ENCODE measurements around the gene TCF12. TPM values are rescaled to one million over a fixed set of nuclear protein-coding genes. Genes with fewer than 3 reads are reported as not detected.

TCF12 gene
- total RNA-seq, 1 donor from 2014 or later = 149 TPM

GRCh38 chr15:56913241-56913640 is 5.2 kb upstream of the TCF12 start:
- H3K27ac Mint-ChIP-seq = no peak overlapping the region
- H3K9ac ChIP-seq = no peak overlapping the region
- H3K4me1 Mint-ChIP-seq = peaks cover 5% of the 10 kb centered on the region
- no peaks in the 10 kb centered on the region for H3K27me3 ChIP-seq
- H3F3A ChIP-seq (ENCODE audit: low read depth) = peaks cover 6% of the 10 kb centered on the region
- no peak overlapping the region for H3K4me3 Mint-ChIP-seq
- H3K9me3 ChIP-seq (ENCODE audit: low read depth) = no peaks in the 10 kb centered on the region
- H3K4me2 ChIP-seq = no peak overlapping the region
- no peak overlapping the region for H3K4me3 ChIP-seq
- peaks cover 7% of the 10 kb centered on the region for H3K27me3 Mint-ChIP-seq (ENCODE audit: insufficient read depth, low read depth)
- TF ChIP-seq EZH2 (IDR thresholded peaks at IDR 0.05) (no peak), EZH2phosphoT487 (IDR thresholded peaks at IDR 0.05) (no peak), CTCF (IDR thresholded peaks at IDR 0.05) (no peak)
- H4K20me1 ChIP-seq (ENCODE audit: low read depth) = no peaks in the 10 kb centered on the region
- H2AFZ ChIP-seq (replicated peaks) = no peak overlapping the region
- H3K79me2 ChIP-seq (ENCODE audit: low read depth) = peaks cover 6% of the 10 kb centered on the region
- no peak overlapping the region for H3K27ac ChIP-seq
- H3K4me1 ChIP-seq = peaks cover 4% of the 10 kb centered on the region
- peaks cover 28% of the 10 kb centered on the region for H3K36me3 Mint-ChIP-seq
- H3K36me3 ChIP-seq = no peaks in the 10 kb centered on the region
- H3K9me3 Mint-ChIP-seq = peaks cover 22% of the 10 kb centered on the region
- DNase-seq (ENCODE audit: low spot score) = no peak

- H3K4me3 Mint-ChIP-seq = no peak overlapping the region
- Histone ChIP-seq H4K20me1 (ENCODE audit: low read depth) (no peaks in the 10 kb centered on the region), H3K4me3 (no peak overlapping the region), H3K27me3 (no peaks in the 10 kb centered on the region), H3K9ac (no peak overlapping the region), H3F3A (ENCODE audit: low read depth) (peaks cover 8% of the 10 kb centered on the region), H3K79me2 (ENCODE audit: low read depth) (peaks cover 7% of the 10 kb centered on the region), H3K36me3 (no peaks in the 10 kb centered on the region), H3K9me3 (ENCODE audit: low read depth) (no peaks in the 10 kb centered on the region), H3K4me1 (peaks cover 4% of the 10 kb centered on the region), H2AFZ (replicated peaks) (no peak overlapping the region), H3K4me2 (no peak overlapping the region), H3K27ac (no peak overlapping the region)
- no peak overlapping the region for H3K27ac Mint-ChIP-seq
- peaks cover 22% of the 10 kb centered on the region for H3K9me3 Mint-ChIP-seq
- H3K36me3 Mint-ChIP-seq = peaks cover 25% of the 10 kb centered on the region
- H3K4me1 Mint-ChIP-seq = peaks cover 5% of the 10 kb centered on the region
- TF ChIP-seq EZH2phosphoT487 (IDR thresholded peaks at IDR 0.05) = no peak
- TF ChIP-seq CTCF (IDR thresholded peaks at IDR 0.05) = no peak
- TF ChIP-seq EZH2 (IDR thresholded peaks at IDR 0.05) = no peak
- peaks cover 7% of the 10 kb centered on the region for H3K27me3 Mint-ChIP-seq (ENCODE audit: insufficient read depth, low read depth)
- DNase-seq (ENCODE audit: low spot score) = no peak
These were observed 4.8 kb upstream of the TCF12 start for GRCh38 chr15:56913670-56914069.

GRCh38 chr15:56915888-56916287 is 2.6 kb upstream of the TCF12 start:
- peaks cover 7% of the 10 kb centered on the region for H3K4me1 ChIP-seq
- H2AFZ ChIP-seq (replicated peaks) = no peak overlapping the region
- no peak overlapping the region for H3K9ac ChIP-seq
- H3K36me3 ChIP-seq = no peaks in the 10 kb centered on the region
- Mint-ChIP-seq H3K27ac (no peak overlapping the region), H3K4me3 (no peak overlapping the region), H3K9me3 (peaks cover 17% of the 10 kb centered on the region), H3K36me3 (peaks cover 25% of the 10 kb centered on the region), H3K27me3 (ENCODE audit: insufficient read depth, low read depth) (peaks cover 7% of the 10 kb centered on the region), H3K4me1 (peaks cover 17% of the 10 kb centered on the region)
- peaks cover 10% of the 10 kb centered on the region for H3F3A ChIP-seq (ENCODE audit: low read depth)
- H3K27me3 ChIP-seq = no peaks in the 10 kb centered on the region
- H3K4me2 ChIP-seq = no peak overlapping the region
- no peak for TF ChIP-seq EZH2 (IDR thresholded peaks at IDR 0.05)
- no peak for TF ChIP-seq CTCF (IDR thresholded peaks at IDR 0.05)
- TF ChIP-seq EZH2phosphoT487 (IDR thresholded peaks at IDR 0.05) = no peak
- H3K9me3 ChIP-seq (ENCODE audit: low read depth) = no peaks in the 10 kb centered on the region
- H3K4me3 ChIP-seq = no peak overlapping the region
- H3K79me2 ChIP-seq (ENCODE audit: low read depth) = peaks cover 30% of the 10 kb centered on the region
- DNase-seq (ENCODE audit: low spot score) = no peak
- H4K20me1 ChIP-seq (ENCODE audit: low read depth) = peaks cover 11% of the 10 kb centered on the region
- no peak overlapping the region for H3K27ac ChIP-seq
